SK-N-MC (cell line): ENCODE measurements around the gene BCL11B.
A peak's percentile ranks its signal among the peaks of the same experiment; 100 is the strongest.

Source experiments
- DNase-seq: peaks from one replicate; pipeline ENCODE4 v3.0.0-alpha.2; 2011; ENCODE audit warnings: low read depth, low spot score
- H3K27ac ChIP-seq: fragments of 200-600 bp; sonication (generic); 2 replicates; pipeline ENCODE4 v1.5.1; 2016; ENCODE audit warnings: mixed run types
- H3K36me3 ChIP-seq: fragments of 200-600 bp; sonication (generic); 2 replicates; pipeline ENCODE4 v1.6.1; 2017; ENCODE audit warnings: antibody characterized with exemption, low read length, mixed read lengths; ENCODE audit not compliant: insufficient read depth
- H3K4me3 ChIP-seq: fragments of 200-600 bp; sonication (generic); 2 replicates; pipeline ENCODE4 v1.5.1; 2016
- H3K9ac ChIP-seq: fragments of 200-600 bp; sonication (generic); 2 replicates; pipeline ENCODE4 v1.8.0; 2017; ENCODE audit warnings: mixed run types, mixed read lengths; ENCODE audit not compliant: insufficient read length
- H3K9me3 ChIP-seq: fragments of 200-600 bp; sonication (generic); 2 replicates; pipeline ENCODE4 v1.6.1; 2017; ENCODE audit warnings: low read depth, mild to moderate bottlenecking, antibody characterized with exemption, low read length, moderate library complexity, mixed read lengths
- EZH2 ChIP-seq: fragments of 200-600 bp; sonication (generic); IDR thresholded peaks from one replicate; pipeline ENCODE4 v1.6.1; 2017; ENCODE audit warnings: antibody characterized with exemption
- FOXP2 ChIP-seq: optimal IDR thresholded peaks from 2 replicates; pipeline ENCODE3; 2011; ENCODE audit warnings: mild to moderate bottlenecking, moderate library complexity; ENCODE audit not compliant: insufficient read depth; ENCODE audit errors: extremely low read length, control extremely low read depth
- POLR2AphosphoS5 ChIP-seq: IDR thresholded peaks from 2 replicates; pipeline ENCODE4 v1.6.1; 2012; ENCODE audit warnings: mild to moderate bottlenecking, low read depth, low read length, borderline replicate concordance

BCL11B gene

GRCh38 chr14:99212646-99213045 is 59.4 kb downstream of the BCL11B start:
- no peak overlapping the region for H3K9ac ChIP-seq

GRCh38 chr14:99212199-99212598 is 59.8 kb downstream of the BCL11B start:
- H3K9me3 ChIP-seq, result no peaks in the 10 kb centered on the region
- no peak overlapping the region for H3K27ac ChIP-seq
- TF ChIP-seq FOXP2 (no peak), EZH2 (no peak), POLR2AphosphoS5 (no peak)
- no peak overlapping the region for H3K4me3 ChIP-seq
- no peak for DNase-seq
- no peak overlapping the region for H3K9ac ChIP-seq
- H3K36me3 ChIP-seq, result peaks cover 94% of the 10 kb centered on the region

More at GRCh38 chr14:99212646-99213045, 59.4 kb downstream of the BCL11B start:
- TF ChIP-seq FOXP2 (no peak), EZH2 (no peak), POLR2AphosphoS5 (no peak)
- no peaks in the 10 kb centered on the region for H3K9me3 ChIP-seq
- H3K36me3 ChIP-seq, result peaks cover 94% of the 10 kb centered on the region
- DNase-seq, result no peak
- H3K4me3 ChIP-seq, result no peak overlapping the region
- peak overlapping the region; percentile 28; the same call in 1 of the 2 replicates for H3K27ac ChIP-seq

DNA sequence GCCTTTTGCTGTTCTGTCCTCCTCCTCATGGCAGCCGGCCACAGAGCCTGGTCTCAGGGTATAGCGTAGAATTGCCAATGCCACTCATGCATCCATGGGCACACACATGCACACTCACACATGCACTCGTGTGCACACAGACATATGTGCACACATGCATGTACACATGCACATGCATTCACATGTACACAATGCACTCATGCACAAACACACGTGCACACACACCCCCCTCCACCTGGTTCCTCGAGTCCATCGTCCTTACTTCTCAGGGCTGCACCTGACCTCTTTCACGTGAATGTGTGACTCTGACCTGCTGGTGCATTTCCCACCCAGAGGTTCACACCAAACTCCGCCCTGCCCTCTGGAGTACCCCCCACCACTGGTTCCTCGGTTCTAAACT is 60.6 kb downstream of the BCL11B start:
- H3K36me3 ChIP-seq, result peaks cover 93% of the 10 kb centered on the region
- H3K9ac ChIP-seq, result no peak overlapping the region
- TF ChIP-seq FOXP2 (no peak), EZH2 (no peak), POLR2AphosphoS5 (no peak; the same call in 1 of the 2 replicates)
- H3K27ac ChIP-seq, result no peak overlapping the region
- no peak overlapping the region for H3K4me3 ChIP-seq
- no peak for DNase-seq
- H3K9me3 ChIP-seq, result no peaks in the 10 kb centered on the region

- no peak overlapping the region for H3K9ac ChIP-seq
- no peak overlapping the region for H3K27ac ChIP-seq
- no peak for TF ChIP-seq EZH2
- TF ChIP-seq FOXP2, result no peak
- no peak; the same call in 1 of the 2 replicates for TF ChIP-seq POLR2AphosphoS5
- no peak for DNase-seq
- peaks cover 93% of the 10 kb centered on the region for H3K36me3 ChIP-seq
- H3K4me3 ChIP-seq, result no peak overlapping the region
- H3K9me3 ChIP-seq, result no peaks in the 10 kb centered on the region
Observed at GRCh38 chr14:99210333-99210732, 61.7 kb downstream of the BCL11B start.

DNA sequence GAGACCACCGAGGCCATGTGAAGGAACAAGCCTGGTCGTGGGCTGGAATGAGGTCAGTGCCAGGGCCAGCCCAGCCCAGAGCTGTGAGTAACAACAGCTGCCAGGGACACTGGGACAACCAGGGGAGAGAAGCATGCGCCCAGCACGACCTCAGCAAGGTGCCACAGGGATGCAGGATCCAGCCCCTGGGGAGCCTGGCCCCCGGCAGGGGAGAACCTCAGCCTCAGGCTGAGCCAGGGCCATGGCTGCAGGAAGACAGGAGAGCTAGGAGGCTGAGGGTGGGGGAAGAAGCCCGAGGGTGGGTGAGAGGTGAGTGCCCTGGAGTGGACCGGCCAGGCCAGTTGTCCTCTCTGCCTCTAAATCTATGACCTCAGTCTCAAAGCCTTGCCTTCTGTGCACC is 62.6 kb downstream of the BCL11B start:
- no peaks in the 10 kb centered on the region for H3K9me3 ChIP-seq
- no peak overlapping the region for H3K9ac ChIP-seq
- no peak overlapping the region for H3K4me3 ChIP-seq
- peaks cover 94% of the 10 kb centered on the region for H3K36me3 ChIP-seq
- 0 out of 2 replicates have a peak overlapping the region, but pooled peaks have one; percentile 64 for H3K27ac ChIP-seq
- TF ChIP-seq FOXP2, result no peak
- no peak for TF ChIP-seq EZH2
- no peak; the same call in none of the 2 replicates for TF ChIP-seq POLR2AphosphoS5
- DNase-seq, result no peak

GRCh38 chr14:99208318-99208717 is 63.7 kb downstream of the BCL11B start:
- TF ChIP-seq EZH2 (no peak), FOXP2 (no peak), POLR2AphosphoS5 (no peak; the same call in 1 of the 2 replicates)
- Histone ChIP-seq H3K9me3 (no peaks in the 10 kb centered on the region), H3K4me3 (no peak overlapping the region), H3K36me3 (peaks cover 95% of the 10 kb centered on the region), H3K27ac (peak overlapping the region; percentile 64), H3K9ac (no peak overlapping the region)
- no peak for DNase-seq

DNA sequence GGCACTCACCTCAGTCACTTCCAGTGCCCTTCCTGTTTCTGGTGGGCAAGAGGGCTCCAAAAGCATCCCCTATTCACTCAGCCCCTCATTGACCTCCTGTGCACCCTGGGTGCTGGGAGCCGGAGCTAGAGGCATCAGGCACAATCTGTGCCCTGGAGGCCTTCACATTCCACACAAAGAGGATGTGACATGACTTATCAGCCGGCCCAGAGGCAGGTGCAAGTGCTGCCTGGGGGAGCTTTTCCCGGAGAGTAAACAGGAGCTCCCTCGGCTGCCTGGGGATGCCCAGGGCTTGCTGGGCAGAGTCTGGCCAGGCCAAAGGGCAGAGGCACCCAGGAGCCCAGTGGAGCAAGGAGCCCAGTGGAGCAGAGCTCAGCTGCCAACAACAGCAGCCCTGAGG is 64.5 kb downstream of the BCL11B start:
- Histone ChIP-seq H3K9ac (no peak overlapping the region), H3K9me3 (no peaks in the 10 kb centered on the region), H3K27ac (peak overlapping the region; percentile 64), H3K4me3 (no peak overlapping the region), H3K36me3 (peaks cover 95% of the 10 kb centered on the region)
- TF ChIP-seq FOXP2 (no peak), EZH2 (no peak), POLR2AphosphoS5 (no peak)
- DNase-seq, result no peak

DNA sequence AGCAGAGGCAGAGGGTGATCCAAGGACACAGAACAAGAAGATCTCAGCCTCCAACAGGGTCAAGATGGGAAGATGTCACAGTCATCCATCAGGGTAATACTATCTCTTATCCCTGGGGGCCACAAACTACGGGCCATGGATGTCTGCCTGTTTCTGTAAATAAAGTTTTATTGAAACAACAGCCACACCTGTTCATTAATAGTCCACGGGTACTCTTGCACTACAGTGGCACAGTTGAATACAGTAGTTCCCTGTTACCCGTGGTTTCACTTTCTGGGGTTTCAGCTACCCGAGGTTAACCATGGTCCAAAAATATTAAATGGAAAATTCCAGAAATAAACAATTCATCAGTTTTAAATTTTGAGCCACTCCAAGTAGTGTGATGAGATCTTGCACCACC is 65.9 kb downstream of the BCL11B start:
- no peak for DNase-seq
- Histone ChIP-seq H3K9ac (no peak overlapping the region), H3K9me3 (no peaks in the 10 kb centered on the region), H3K27ac (no peak overlapping the region), H3K4me3 (no peak overlapping the region), H3K36me3 (peaks cover 95% of the 10 kb centered on the region)
- no peak for TF ChIP-seq POLR2AphosphoS5
- no peak for TF ChIP-seq EZH2
- no peak for TF ChIP-seq FOXP2
